HepG2 (cell line): ENCODE data around the gene CSNK1D. TPM values are rescaled to one million over a fixed set of nuclear protein-coding genes. Genes with fewer than 3 reads are reported as not detected.
A peak's percentile ranks its signal among the peaks of the same experiment; 100 is the strongest.

Experiments used
- FOXO4 ChIP-seq: sonication (generic); formaldehyde crosslinking; conservative IDR thresholded peaks from 2 replicates; pipeline ENCODE4 v1.8.1; 2023; ENCODE audit warnings: missing genetic modification reagents
- HOXA7 ChIP-seq: sonication (generic); formaldehyde crosslinking; IDR thresholded peaks from 2 replicates; pipeline ENCODE4 v1.8.1; 2022; ENCODE audit warnings: mild to moderate bottlenecking, missing genetic modification reagents, moderate library complexity
- LCORL ChIP-seq, 2 experiments: fragments of 450-650 bp in 1 of 2; sonication (generic) in 1 of 2; formaldehyde crosslinking in 1 of 2; IDR thresholded peaks; 2 replicates each; pipeline versions ENCODE4 v1.5.0 to v1.6.1; 2017 to 2020; ENCODE audit warnings: antibody characterized with exemption in 1 of 2, missing genetic modification reagents in 1 of 2
- MIXL1 ChIP-seq: IDR thresholded peaks from 2 replicates; pipeline ENCODE4 v1.6.1; 2016
- PHF20 ChIP-seq: sonication (generic); formaldehyde crosslinking; IDR thresholded peaks from 2 replicates; pipeline ENCODE4 v1.5.0; 2020; ENCODE audit warnings: mild to moderate bottlenecking, missing genetic modification reagents
- SCMH1 ChIP-seq: sonication (generic); formaldehyde crosslinking; IDR thresholded peaks from 2 replicates; pipeline ENCODE4 v1.9.0; 2021; ENCODE audit warnings: missing genetic modification reagents, mild to moderate bottlenecking, borderline replicate concordance
- SIX1 ChIP-seq: sonication (generic); formaldehyde crosslinking; IDR thresholded peaks from 2 replicates; pipeline ENCODE4 v1.4.0; 2020; ENCODE audit warnings: missing genetic modification reagents, borderline replicate concordance
- SMC3 ChIP-seq: IDR thresholded peaks from 2 replicates; pipeline ENCODE4 v1.6.1; 2011; ENCODE audit warnings: low read length, improper control_type of control experiment
- SRSF9 ChIP-seq: fragments of 200-400 bp; formaldehyde crosslinking; IDR thresholded peaks from 2 replicates; pipeline ENCODE4 v1.6.1; 2018; ENCODE audit warnings: borderline replicate concordance, mild to moderate bottlenecking, low read depth, low read length; ENCODE audit not compliant: insufficient read depth, poor library complexity, severe bottlenecking
- TSC22D2 ChIP-seq: sonication (generic); formaldehyde crosslinking; IDR thresholded peaks from 2 replicates; pipeline ENCODE4 v1.5.1; 2020; ENCODE audit warnings: missing genetic modification reagents, mild to moderate bottlenecking, borderline replicate concordance
- ZFP90 ChIP-seq: sonication (generic); formaldehyde crosslinking; IDR thresholded peaks from 2 replicates; pipeline ENCODE4 v1.8.0; 2022; ENCODE audit warnings: missing genetic modification reagents, mild to moderate bottlenecking, inconsistent platforms, borderline replicate concordance
- ZMYM3 ChIP-seq: sonication (generic); formaldehyde crosslinking; IDR thresholded peaks from 2 replicates; pipeline ENCODE4 v1.5.1; 2020; ENCODE audit warnings: mild to moderate bottlenecking, missing genetic modification reagents
- ZNF225 ChIP-seq: sonication (generic); formaldehyde crosslinking; IDR thresholded peaks from 2 replicates; pipeline ENCODE4 v1.4.0; 2020; ENCODE audit warnings: mild to moderate bottlenecking, missing genetic modification reagents
- ZNF230 ChIP-seq: sonication (generic); formaldehyde crosslinking; IDR thresholded peaks from 2 replicates; pipeline ENCODE4 v1.4.0; 2020; ENCODE audit warnings: mild to moderate bottlenecking, missing genetic modification reagents
- ZNF253 ChIP-seq: sonication (generic); formaldehyde crosslinking; IDR thresholded peaks from 2 replicates; pipeline ENCODE4 v1.8.0; 2022; ENCODE audit warnings: mild to moderate bottlenecking, missing genetic modification reagents, borderline replicate concordance
- ZNF281 ChIP-seq: sonication (generic); formaldehyde crosslinking; IDR thresholded peaks from 2 replicates; pipeline ENCODE4 v1.4.0; 2020; ENCODE audit warnings: missing genetic modification reagents, borderline replicate concordance
- ZNF552 ChIP-seq: sonication (generic); formaldehyde crosslinking; IDR thresholded peaks from 2 replicates; pipeline ENCODE4 v1.9.0; 2022; ENCODE audit warnings: missing genetic modification reagents, mild to moderate bottlenecking, borderline replicate concordance
- ZNF558 ChIP-seq: sonication (generic); formaldehyde crosslinking; IDR thresholded peaks from 2 replicates; pipeline ENCODE4 v1.9.0; 2022; ENCODE audit warnings: mild to moderate bottlenecking, missing genetic modification reagents, borderline replicate concordance
- ZNF724P ChIP-seq: sonication (generic); formaldehyde crosslinking; IDR thresholded peaks from 2 replicates; pipeline ENCODE4 v1.8.0; 2022; ENCODE audit warnings: missing genetic modification reagents, borderline replicate concordance
- ZNF792 ChIP-seq: IDR thresholded peaks from 2 replicates; pipeline ENCODE4 v1.6.1; 2016
- polyA plus RNA-seq, 8 experiments: library from polyadenylated mRNA; depleted of rRNA in 3 of 8; stranded (reverse) in 7 of 8; unstranded in 1 of 8; fragments of >200 nt; fragmentation: Illumina TruSeq in 4 of 8; extraction: Trizol in 4 of 8; gene quantifications; 2 replicates each; pipeline versions ENCODE4 v1.2.1 to v1.2.3, GENCODE V29; 2011 to 2016; ENCODE audit warnings: low read depth in 4 of 8, missing spikeins in 1 of 8, mixed read lengths in 1 of 8; ENCODE audit not compliant: insufficient read depth in 1 of 8
- total RNA-seq, 5 experiments: library from RNA; depleted of rRNA; stranded (reverse); fragments of >200 nt; fragmentation: Illumina TruSeq; extraction: Trizol; gene quantifications; 2 replicates each; pipeline ENCODE4 v1.2.3, GENCODE V29; 2016; ENCODE audit warnings: low read depth in 1 of 5
- TF ChIP-seq, protein P1 (sequence below): sonication (generic); formaldehyde crosslinking; IDR thresholded peaks from 2 replicates; pipeline ENCODE4 v1.5.0; 2020; ENCODE audit warnings: missing genetic modification reagents
- TF ChIP-seq, protein P2 (sequence below): sonication (generic); formaldehyde crosslinking; IDR thresholded peaks from 2 replicates; pipeline ENCODE4 v1.8.0; 2022; ENCODE audit warnings: missing genetic modification reagents, mild to moderate bottlenecking, moderate library complexity, borderline replicate concordance

The CSNK1D gene
- total and polyA plus RNA-seq, 2 of the 13 experiments (the other 11 are each of a cell fraction or from before 2014, with no cell fraction given) = 31.5 to 128 TPM

DNA sequence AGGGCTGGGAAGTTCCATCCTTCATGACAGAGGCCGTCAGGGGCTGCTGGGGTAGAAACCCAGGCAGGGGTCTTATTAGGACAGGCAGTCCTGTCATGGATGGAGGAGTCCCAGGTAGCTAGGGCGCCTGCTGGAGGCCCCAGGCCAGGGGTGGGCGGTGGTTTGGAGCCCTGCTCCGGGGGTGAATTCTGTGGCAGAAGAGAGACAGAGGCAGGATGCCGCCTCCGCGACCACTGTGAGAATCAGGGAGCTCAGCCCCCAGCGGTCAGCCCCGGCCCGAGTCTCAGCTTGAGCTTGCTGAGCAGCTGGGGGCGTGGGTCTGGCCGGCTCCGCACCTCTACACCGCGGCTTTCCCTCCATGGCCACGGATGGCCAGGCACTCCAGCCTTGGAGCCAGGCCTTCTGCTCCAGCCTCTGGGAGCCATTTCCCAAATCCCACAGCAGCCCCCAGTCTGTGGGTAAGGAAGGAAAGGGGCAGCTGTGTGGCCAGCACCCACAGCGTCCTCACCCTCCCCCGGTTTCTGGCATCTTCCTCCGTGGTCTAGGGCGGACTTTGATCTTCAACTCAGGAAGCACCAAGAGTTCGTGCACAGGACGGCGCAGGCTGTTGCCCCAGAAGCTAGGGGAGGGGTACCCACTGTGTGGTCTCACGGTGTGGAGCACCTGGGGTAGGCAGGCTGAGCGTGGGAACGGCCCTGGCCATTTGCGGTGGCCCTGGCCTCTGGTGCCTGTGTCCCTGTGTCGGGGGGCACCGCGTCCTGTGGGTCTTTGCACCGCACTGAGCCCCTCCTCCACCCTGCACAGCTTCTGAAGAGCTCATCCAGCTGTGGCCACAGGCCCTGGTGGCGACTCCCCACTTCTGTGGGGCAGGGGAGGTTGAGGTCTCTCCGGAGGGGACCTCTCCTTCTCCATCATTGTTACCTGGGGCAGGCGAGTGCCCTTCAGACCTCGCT lies 29.8 kb upstream of the CSNK1D start (continued):
- TF ChIP-seq MIXL1 (CRISPR knock-in tag) (no peak), SMC3 (no peak), SCMH1 (no peak), ZNF558 (CRISPR knock-in tag) (no peak), ZNF253 (CRISPR knock-in tag) (no peak), SIX1 (CRISPR knock-in tag) (no peak; the same call in 1 of the 2 replicates), ZNF225 (CRISPR knock-in tag) (no peak), SRSF9 (no peak), ZNF230 (CRISPR knock-in tag) (no peak), FOXO4 (CRISPR knock-in tag) (no peak), ZNF724P (CRISPR knock-in tag) (no peak; the same call in 1 of the 2 replicates), ZNF281 (CRISPR knock-in tag) (peak; percentile 68), TSC22D2 (CRISPR knock-in tag) (no peak), ZNF552 (CRISPR knock-in tag) (no peak), ZFP90 (no peak), PHF20 (CRISPR knock-in tag) (no peak), LCORL (IDR thresholded peaks at IDR 0.05) (no peak), LCORL (CRISPR knock-in tag; IDR thresholded peaks at IDR 0.05) (peak; percentile 85), HOXA7 (CRISPR knock-in tag) (no peak), ZNF792 (CRISPR knock-in tag) (no peak), ZMYM3 (peak; percentile 75)
- TF ChIP-seq, protein P1, sequence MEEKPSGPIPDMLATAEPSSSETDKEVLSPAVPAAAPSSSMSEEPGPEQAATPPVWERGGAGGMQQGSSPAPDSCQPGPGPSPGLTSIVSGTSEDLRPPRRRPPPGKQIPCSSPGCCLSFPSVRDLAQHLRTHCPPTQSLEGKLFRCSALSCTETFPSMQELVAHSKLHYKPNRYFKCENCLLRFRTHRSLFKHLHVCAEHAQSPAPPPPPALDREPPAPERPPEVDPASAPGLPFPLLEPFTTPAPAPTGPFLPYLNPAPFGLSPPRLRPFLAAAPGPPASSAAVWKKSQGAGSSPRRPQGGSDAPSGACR (CRISPR knock-in tag) = no peak
- TF ChIP-seq, protein P2, sequence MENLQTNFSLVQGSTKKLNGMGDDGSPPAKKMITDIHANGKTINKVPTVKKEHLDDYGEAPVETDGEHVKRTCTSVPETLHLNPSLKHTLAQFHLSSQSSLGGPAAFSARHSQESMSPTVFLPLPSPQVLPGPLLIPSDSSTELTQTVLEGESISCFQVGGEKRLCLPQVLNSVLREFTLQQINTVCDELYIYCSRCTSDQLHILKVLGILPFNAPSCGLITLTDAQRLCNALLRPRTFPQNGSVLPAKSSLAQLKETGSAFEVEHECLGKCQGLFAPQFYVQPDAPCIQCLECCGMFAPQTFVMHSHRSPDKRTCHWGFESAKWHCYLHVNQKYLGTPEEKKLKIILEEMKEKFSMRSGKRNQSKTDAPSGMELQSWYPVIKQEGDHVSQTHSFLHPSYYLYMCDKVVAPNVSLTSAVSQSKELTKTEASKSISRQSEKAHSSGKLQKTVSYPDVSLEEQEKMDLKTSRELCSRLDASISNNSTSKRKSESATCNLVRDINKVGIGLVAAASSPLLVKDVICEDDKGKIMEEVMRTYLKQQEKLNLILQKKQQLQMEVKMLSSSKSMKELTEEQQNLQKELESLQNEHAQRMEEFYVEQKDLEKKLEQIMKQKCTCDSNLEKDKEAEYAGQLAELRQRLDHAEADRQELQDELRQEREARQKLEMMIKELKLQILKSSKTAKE = no peak
